ENCODE results near the gene CFI.

The CFI gene

DNA sequence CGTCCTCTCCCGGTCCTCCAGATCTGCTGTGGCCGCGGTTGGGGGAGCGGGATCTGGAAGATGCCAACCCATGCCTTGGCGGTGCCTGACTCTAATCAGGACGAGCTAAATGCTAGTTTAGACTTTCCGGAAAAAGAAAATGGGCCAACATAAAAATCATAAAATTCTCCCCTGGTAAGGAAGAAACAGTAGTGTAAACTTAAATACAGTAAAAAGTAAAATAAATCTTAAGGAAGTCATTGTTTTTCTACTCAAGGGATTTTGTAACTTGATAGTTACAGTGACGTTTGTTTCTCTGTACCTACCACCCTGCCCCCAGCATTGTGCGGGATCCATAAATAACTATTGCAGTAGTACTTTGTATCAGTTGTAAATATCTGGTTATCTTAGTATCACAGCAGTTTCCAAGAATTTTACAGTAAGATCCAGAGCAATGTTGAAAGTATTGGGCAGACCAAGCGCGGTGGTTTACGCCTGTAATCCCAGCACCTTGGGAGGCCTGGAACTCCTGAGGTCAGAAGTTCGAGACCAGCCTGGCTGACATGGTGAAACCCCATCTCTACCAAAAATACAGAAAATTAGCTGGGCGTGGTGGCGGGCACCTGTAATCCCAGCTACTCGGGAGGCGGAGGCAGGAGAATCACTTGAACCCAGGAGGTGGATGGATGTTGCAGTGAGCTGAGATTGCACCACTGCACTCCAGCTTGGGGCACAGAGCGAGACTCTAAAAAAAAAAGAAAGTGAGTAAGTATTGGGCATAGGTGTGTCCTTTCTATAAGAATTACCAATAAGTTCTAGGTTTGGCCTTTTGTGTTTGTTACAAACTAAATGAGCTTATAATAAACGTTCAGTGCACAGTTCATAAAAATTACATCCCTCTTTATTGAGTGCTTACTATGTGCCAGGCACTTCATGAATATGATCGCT, 70.9 kb downstream of the CFI start:
- peaks cover 2% of the 10 kb centered on the region for H3K36me3 Mint-ChIP-seq (ENCODE audit: low read depth)
- ATAC-seq, result no peak
- H3K4me3 Mint-ChIP-seq, result peak overlapping the region; percentile 92
- H3K4me1 Mint-ChIP-seq, result peaks cover 20% of the 10 kb centered on the region
- H3K9me3 Mint-ChIP-seq, result no peaks in the 10 kb centered on the region
- H3K27me3 Mint-ChIP-seq, result no peaks in the 10 kb centered on the region
- no peak for DNase-seq
- H3K27ac Mint-ChIP-seq, result peak overlapping the region; percentile 61

DNA sequence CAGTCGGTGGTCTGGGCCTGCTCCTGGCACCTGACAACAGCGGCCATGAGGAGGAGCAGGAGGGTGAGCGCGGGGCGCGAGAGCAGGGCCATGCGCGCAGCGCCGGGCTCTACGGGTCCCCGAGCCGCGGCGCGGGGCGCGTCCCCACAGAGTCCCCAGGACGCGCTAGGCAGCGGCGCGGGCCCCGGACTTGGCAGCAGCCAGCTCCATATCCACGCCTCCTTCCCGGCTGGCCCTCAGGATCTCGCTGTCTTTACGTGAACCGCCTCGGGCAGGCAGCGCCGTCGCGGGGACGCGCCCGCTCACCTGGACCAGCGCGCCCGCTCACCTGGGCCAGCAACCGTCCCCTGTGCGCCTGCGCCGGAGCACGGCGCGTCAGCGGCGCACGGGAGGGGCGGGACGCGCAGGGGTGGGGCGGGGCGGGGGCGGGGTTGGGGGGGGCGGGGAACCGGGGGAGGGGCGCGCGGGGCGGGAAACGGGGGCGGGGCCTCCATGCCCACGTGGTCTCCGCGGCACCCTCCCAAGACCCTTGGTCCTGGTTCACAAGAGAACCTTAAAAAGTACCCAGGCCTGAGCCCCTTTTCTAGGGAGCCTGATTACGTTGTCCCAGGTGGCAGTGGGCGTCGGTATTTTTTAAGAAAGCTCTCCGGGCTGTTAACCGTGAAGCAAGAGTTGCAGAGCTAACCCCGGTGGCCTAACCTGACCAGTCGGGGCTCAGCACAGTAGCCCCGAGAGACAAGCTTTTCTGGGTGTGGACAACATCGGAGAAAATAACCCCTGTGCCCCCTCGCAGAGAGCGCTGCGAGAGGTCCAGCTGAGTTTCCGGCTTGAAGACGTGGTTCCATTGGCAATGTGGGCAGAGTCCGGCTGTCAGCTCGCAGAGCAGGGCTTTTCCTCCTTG, 71.8 kb downstream of the CFI start, which contains the start of gene PLA2G12A:
Gene PLA2G12A (minus strand): TSS at position 353 of the 901 bp plus-strand sequence. CDS start 261 bp downstream, at position 92.
- H3K9me3 Mint-ChIP-seq, result no peaks in the 10 kb centered on the region
- peak within 1 kb of the TSS; percentile 92 for H3K4me3 Mint-ChIP-seq
- H3K27me3 Mint-ChIP-seq, result no peaks in the 10 kb centered on the region
- peak within 1 kb of the TSS; percentile 83 for H3K27ac Mint-ChIP-seq
- DNase-seq (peak; percentile 72), ATAC-seq (peak; percentile 85)
- peaks cover 21% of the 10 kb centered on the region for H3K4me1 Mint-ChIP-seq
- peaks cover 2% of the 10 kb centered on the region for H3K36me3 Mint-ChIP-seq (ENCODE audit: low read depth)

DNA sequence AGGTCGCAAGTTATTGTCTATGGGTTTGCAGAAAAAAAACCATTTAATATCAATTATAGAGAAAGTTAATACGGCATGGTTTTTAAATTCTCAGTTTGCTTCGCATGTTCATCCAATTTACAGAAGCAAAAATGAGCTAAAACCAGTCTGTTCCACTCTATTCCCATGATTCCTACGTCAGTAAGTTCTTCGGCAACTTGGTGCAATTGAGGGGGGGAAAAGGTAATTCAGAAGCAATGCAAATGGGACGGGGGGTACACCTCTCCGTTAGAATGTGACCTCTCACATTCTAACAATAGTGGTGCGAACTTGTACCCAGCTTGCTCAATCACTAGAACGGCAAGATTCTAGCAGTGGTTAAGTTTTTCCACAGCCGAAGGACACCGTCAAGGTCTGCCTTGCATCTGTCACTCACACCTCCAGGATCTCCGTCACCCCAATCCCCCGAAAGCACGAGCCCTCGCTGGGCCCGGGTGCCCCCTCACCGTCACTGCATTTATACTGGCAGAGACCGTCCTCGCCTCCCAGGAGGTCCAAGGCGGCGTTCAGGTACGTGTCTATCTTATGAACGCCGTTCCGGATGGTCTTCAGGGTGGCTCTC, 72.6 kb downstream of the CFI start:
- H3K4me3 Mint-ChIP-seq, result peak overlapping the region; percentile 92
- no peaks in the 10 kb centered on the region for H3K27me3 Mint-ChIP-seq
- H3K4me1 Mint-ChIP-seq, result peaks cover 21% of the 10 kb centered on the region
- H3K27ac Mint-ChIP-seq, result peak overlapping the region; percentile 83
- peaks cover 5% of the 10 kb centered on the region for H3K36me3 Mint-ChIP-seq (ENCODE audit: low read depth)
- no peaks in the 10 kb centered on the region for H3K9me3 Mint-ChIP-seq
- ATAC-seq (peak; percentile 61), DNase-seq (peak; percentile 34)

DNA sequence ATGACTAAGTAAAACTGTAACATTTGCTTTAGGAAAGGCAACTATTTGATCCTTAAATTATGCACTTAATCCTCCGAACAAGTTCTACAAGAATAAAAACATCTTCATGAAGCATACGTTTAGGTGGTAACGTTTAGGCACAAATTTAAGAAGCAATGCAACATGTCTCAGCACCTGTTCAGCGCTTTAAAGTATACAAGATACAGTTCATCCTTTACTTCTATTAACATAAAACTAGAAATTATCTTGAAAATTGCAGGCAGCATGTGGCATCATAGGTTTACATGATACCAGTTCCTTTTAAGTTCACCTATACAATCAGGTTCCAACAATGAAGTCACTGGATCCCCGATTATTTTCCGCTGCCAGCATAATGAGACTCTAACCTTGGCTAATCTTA, 73.4 kb downstream of the CFI start:
- Mint-ChIP-seq H3K36me3 (ENCODE audit: low read depth) (peaks cover 5% of the 10 kb centered on the region), H3K9me3 (no peaks in the 10 kb centered on the region), H3K4me3 (peak overlapping the region; percentile 92), H3K27me3 (no peaks in the 10 kb centered on the region), H3K4me1 (peaks cover 21% of the 10 kb centered on the region), H3K27ac (no peak overlapping the region)
- no peak for DNase-seq
- ATAC-seq, result no peak

DNA sequence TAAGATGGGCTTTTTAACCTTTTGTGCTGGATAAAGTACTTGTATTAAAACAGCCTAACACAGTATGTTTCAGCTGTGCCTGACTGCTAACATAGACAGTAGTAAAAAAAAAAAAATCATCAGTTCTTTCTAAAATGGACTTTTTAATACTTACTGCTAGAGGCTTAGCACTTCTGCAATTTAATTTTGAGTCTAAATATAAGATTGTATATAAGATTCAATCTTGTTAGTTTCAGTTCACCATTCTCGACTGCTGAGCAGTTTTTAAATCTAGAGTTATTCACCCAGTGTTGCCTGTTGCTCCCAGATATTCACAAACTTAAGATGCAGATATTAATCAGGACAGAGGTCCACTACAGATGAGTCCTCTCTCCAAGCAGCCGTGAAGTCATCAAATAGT, 78.7 kb downstream of the CFI start:
- Mint-ChIP-seq H3K4me1 (peaks cover 14% of the 10 kb centered on the region), H3K9me3 (no peaks in the 10 kb centered on the region), H3K4me3 (no peak overlapping the region), H3K27me3 (no peaks in the 10 kb centered on the region), H3K27ac (no peak overlapping the region), H3K36me3 (ENCODE audit: low read depth) (peaks cover 9% of the 10 kb centered on the region)
- ATAC-seq (no peak), DNase-seq (no peak)

DNA sequence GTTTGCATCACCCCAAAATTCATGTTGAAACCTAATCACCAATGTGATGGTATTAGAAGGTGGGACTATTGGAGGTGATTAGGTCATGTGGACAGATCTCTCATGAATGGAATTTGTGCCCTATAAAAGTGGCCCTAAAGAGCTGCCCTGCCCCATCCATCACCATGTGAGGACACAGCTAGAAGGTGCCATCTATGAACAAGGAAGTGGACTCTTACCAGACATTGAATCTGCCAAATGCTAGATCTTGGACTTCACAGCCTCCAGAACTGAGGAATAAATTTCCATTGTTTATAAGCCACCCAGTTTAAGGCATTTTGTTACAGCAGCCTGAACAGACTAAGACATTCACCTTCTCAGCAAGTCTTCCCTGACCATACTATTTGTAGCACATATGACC, 79.4 kb downstream of the CFI start:
- H3K4me1 Mint-ChIP-seq, result peaks cover 10% of the 10 kb centered on the region
- H3K36me3 Mint-ChIP-seq (ENCODE audit: low read depth), result peaks cover 10% of the 10 kb centered on the region
- DNase-seq (no peak), ATAC-seq (no peak)
- no peaks in the 10 kb centered on the region for H3K27me3 Mint-ChIP-seq
- H3K27ac Mint-ChIP-seq, result no peak overlapping the region
- no peak overlapping the region for H3K4me3 Mint-ChIP-seq
- H3K9me3 Mint-ChIP-seq, result no peaks in the 10 kb centered on the region

DNA sequence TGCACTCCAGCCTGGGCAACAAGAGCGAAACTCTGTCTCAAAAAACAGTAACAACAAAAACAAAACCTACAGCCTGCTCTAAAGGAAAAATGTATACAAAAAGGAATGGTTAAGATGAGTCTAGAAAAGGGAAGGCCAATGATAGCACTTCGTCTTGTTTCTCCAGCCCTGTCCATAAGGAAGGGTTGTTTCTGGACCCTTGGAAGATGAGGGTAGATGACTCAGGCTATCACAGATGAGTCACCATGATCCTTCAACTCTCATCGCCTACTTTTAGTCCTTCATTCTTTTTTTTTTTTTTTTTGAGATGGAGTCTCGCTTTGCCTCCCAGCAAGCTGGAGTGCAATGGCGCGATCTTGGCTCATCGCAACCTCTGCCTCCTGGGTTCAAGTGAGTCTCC, 80.8 kb downstream of the CFI start:
- DNase-seq (no peak), ATAC-seq (no peak)
- Mint-ChIP-seq H3K4me1 (peaks cover 9% of the 10 kb centered on the region), H3K9me3 (no peaks in the 10 kb centered on the region), H3K27ac (no peak overlapping the region), H3K36me3 (ENCODE audit: low read depth) (peaks cover 16% of the 10 kb centered on the region), H3K27me3 (no peaks in the 10 kb centered on the region), H3K4me3 (no peak overlapping the region)

DNA sequence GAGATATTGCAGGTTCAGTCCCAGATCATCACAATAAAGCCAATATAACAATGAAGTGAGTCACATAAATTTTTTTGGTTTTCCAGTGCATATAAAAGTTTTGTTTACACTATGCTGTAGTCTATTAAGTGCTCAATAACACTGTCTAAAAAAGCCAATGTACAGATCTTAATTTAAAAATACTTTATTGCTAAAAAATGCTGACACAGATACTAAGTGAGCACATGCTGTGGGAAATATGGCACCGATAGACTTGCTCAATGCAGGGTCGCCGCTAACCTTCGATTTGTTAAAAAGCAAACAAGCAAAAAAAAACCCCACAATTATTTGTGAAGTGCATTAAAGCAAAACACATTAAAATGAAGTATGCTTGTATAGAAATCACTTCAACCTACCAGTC, 82.2 kb downstream of the CFI start:
- Mint-ChIP-seq H3K4me1 (peaks cover 7% of the 10 kb centered on the region), H3K9me3 (no peaks in the 10 kb centered on the region), H3K27ac (no peak overlapping the region), H3K4me3 (no peak overlapping the region), H3K36me3 (ENCODE audit: low read depth) (peaks cover 19% of the 10 kb centered on the region), H3K27me3 (no peaks in the 10 kb centered on the region)
- no peak for ATAC-seq
- no peak for DNase-seq

DNA sequence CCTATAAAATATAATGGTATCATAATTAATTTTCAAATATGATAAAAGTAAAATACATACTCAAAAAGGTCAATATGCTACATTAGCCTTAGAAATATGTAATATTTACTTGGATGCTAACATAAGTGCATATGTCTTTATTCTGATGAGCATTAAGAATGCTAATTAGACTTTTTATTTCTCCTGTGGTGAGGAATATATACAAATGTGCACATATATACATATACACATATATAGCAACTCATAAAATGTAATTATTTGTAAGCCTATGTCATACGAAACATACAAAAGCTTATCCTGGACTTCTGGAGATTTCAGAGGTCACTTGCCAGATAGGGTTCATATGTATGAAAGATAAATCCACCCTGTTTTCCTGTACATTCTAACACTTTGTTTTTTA, 83.0 kb downstream of the CFI start:
- H3K36me3 Mint-ChIP-seq (ENCODE audit: low read depth), result peaks cover 16% of the 10 kb centered on the region
- H3K27me3 Mint-ChIP-seq, result no peaks in the 10 kb centered on the region
- no peak for DNase-seq
- no peak for ATAC-seq
- no peak overlapping the region for H3K4me3 Mint-ChIP-seq
- H3K9me3 Mint-ChIP-seq, result no peaks in the 10 kb centered on the region
- peaks cover 7% of the 10 kb centered on the region for H3K4me1 Mint-ChIP-seq
- no peak overlapping the region for H3K27ac Mint-ChIP-seq

DNA sequence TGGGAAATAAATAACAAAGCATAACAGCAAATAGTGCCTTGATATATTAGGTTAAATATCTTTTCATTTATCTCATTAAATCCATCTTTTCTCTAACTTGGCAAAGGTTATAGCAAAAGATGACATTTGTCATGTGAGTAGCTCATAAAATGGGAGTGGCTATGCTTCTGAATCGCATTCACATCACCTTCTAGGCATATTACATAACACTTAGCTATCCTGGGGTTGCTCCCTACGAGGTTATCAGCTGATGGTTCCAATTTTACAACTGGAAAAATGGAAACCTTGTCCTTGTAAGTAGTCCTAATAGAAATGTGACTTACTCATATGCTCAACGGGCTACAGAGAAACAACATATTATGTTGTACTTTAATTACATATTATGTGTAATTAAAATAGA, 88.3 kb downstream of the CFI start:
- H3K27ac Mint-ChIP-seq, result no peak overlapping the region
- H3K4me3 Mint-ChIP-seq, result no peak overlapping the region
- no peaks in the 10 kb centered on the region for H3K27me3 Mint-ChIP-seq
- no peak for DNase-seq
- H3K9me3 Mint-ChIP-seq, result no peaks in the 10 kb centered on the region
- H3K4me1 Mint-ChIP-seq, result no peaks in the 10 kb centered on the region
- no peak for ATAC-seq
- peaks cover 18% of the 10 kb centered on the region for H3K36me3 Mint-ChIP-seq (ENCODE audit: low read depth)

DNA sequence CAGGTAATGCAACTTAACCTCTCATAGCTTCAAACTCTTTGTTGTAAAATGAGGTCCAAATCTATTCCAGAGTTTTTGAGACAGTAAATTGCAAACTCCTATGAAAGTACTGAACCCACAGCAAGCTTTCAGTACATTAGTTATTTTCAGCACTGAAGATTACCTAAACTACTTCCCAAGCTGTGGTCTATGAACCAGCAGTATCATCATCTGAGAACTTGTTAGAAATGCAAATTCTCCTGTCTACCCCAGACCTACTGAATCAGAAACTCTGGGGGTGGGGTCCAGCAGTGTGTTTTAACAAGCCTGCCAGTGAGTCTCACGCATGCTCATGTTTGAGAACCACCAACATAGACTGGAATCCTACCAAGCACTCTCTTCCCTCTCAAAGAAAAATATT, 92.8 kb downstream of the CFI start:
- no peaks in the 10 kb centered on the region for H3K9me3 Mint-ChIP-seq
- H3K4me3 Mint-ChIP-seq, result no peak overlapping the region
- H3K27ac Mint-ChIP-seq, result no peak overlapping the region
- H3K27me3 Mint-ChIP-seq, result no peaks in the 10 kb centered on the region
- no peak for ATAC-seq
- H3K36me3 Mint-ChIP-seq (ENCODE audit: low read depth), result peaks cover 5% of the 10 kb centered on the region
- peaks cover 1% of the 10 kb centered on the region for H3K4me1 Mint-ChIP-seq
- no peak for DNase-seq

DNA sequence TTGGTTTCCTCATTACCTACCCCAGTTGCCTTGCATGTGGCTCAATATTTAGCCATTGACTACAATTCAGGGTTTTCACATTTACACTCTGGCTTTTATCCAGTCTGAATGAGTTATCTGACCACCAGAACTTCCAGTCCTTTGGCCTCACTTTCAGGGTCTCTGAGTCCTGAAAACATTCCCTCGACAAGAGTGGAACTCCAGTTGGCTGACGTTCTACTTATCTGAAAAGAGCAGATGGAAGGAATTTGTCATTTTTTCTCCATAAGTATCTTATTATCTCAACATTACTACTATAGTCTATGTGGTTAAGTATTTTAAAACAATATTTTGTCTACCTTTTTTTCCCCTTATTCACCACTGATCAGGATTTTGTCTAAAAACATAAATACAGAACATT, 93.4 kb downstream of the CFI start:
- Mint-ChIP-seq H3K9me3 (no peaks in the 10 kb centered on the region), H3K36me3 (ENCODE audit: low read depth) (peaks cover 5% of the 10 kb centered on the region), H3K4me1 (peaks cover 5% of the 10 kb centered on the region), H3K27ac (no peak overlapping the region), H3K4me3 (no peak overlapping the region), H3K27me3 (no peaks in the 10 kb centered on the region)
- no peak for ATAC-seq
- no peak for DNase-seq

DNA sequence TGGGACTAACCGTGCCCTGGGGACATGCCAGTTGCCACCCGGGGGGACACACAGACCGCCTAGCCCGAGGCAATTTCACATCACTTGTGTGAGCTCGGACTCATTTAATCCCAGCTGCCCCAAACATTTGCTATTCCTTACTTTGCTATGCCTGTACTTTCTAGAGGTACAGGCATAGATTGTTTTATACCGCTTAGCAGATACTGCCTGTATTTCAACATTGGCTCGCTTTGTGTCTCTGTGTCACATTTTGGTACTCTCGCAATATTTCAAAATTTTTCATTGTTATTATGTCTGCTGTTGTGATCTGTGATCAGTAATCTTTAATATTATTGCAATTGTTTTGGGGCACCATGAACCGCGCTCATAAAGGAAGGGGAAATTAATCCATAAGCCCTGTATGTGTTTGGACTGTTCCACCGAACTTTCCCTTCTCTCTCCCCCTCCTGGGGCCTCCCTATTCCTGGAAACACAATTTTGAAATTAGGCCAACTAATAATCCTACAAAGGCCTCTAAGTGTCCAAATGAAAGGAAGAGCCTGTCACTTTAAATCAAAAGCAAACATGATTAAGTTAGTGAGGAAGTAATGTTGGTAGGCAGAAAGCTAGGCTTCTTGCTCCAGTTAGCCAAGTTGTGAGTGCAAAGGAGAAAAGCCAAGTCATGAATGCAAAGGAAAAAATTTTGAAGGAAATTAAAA, 98.0 kb downstream of the CFI start:
- ATAC-seq, result no peak
- no peak for DNase-seq
- peaks cover 4% of the 10 kb centered on the region for H3K36me3 Mint-ChIP-seq (ENCODE audit: low read depth)
- H3K27ac Mint-ChIP-seq, result peak overlapping the region; percentile 78
- peaks cover 21% of the 10 kb centered on the region for H3K4me1 Mint-ChIP-seq
- no peaks in the 10 kb centered on the region for H3K27me3 Mint-ChIP-seq
- peak overlapping the region; percentile 87 for H3K4me3 Mint-ChIP-seq
- H3K9me3 Mint-ChIP-seq, result no peaks in the 10 kb centered on the region
